MCF 10A (cell line): ENCODE data around the gene PACSIN2. TPM values are rescaled to one million over a fixed set of nuclear protein-coding genes. Genes with fewer than 3 reads are reported as not detected.
A peak's percentile ranks its signal among the peaks of the same experiment; 100 is the strongest.

ENCODE experiments used
- BruUV-seq: library from RNA; stranded (reverse); fragments of 400-500 nt; replicated peaks from 2 replicates; lab custom pipeline; 2021; lab: Mats Ljungman, UMichigan
- CTCF ChIA-PET: fragments of 300-600 bp; sonication (Branson Sonifier 250); formaldehyde crosslinking; extraction: SDS; loops from one replicate; lab custom pipeline; 2021; ENCODE audit warnings: antibody characterized with exemption, inconsistent platforms; lab: Yijun Ruan, JAX
- POLR2A ChIA-PET: fragments of 300-600, 350-650 bp; sonication (Branson Sonifier 250); formaldehyde crosslinking; extraction: SDS; loops from one replicate; lab custom pipeline; 2020; ENCODE audit warnings: antibody characterized with exemption, inconsistent platforms; lab: Yijun Ruan, JAX
- DNase-seq: peaks from one replicate; pipeline ENCODE4 v3.0.0-alpha.2; 2018; ENCODE audit not compliant: unreplicated experiment
- H3K27ac Mint-ChIP-seq: one replicate; pipeline ENCODE4 v1.8.0; 2022; ENCODE audit warnings: mild to moderate bottlenecking, low read depth, mixed read lengths; ENCODE audit not compliant: unreplicated experiment
- H3K27me3 Mint-ChIP-seq: one replicate; pipeline ENCODE4 v1.8.0; 2022; ENCODE audit warnings: mixed read lengths; ENCODE audit not compliant: insufficient read depth, unreplicated experiment
- H3K36me3 Mint-ChIP-seq: one replicate; pipeline ENCODE4 v1.8.0; 2022; ENCODE audit warnings: mild to moderate bottlenecking, moderate library complexity, mixed read lengths; ENCODE audit not compliant: insufficient read depth, unreplicated experiment
- H3K4me1 Mint-ChIP-seq: one replicate; pipeline ENCODE4 v1.8.0; 2022; ENCODE audit warnings: mixed read lengths; ENCODE audit not compliant: insufficient read depth, unreplicated experiment
- H3K4me3 Mint-ChIP-seq: one replicate; pipeline ENCODE4 v1.8.0; 2022; ENCODE audit warnings: mild to moderate bottlenecking, moderate library complexity, mixed read lengths; ENCODE audit not compliant: unreplicated experiment
- H3K9me3 Mint-ChIP-seq: one replicate; pipeline ENCODE4 v1.8.0; 2022; ENCODE audit warnings: mixed read lengths; ENCODE audit not compliant: unreplicated experiment
- CTCF ChIP-seq: fragments of 200-600 bp; IDR thresholded peaks from one replicate; pipeline ENCODE4 v1.8.0; 2022; ENCODE audit warnings: antibody characterized with exemption, mild to moderate bottlenecking; ENCODE audit not compliant: unreplicated experiment
- intact Hi-C: fragments of 100-400 bp; cut with micrococcal nuclease; formaldehyde crosslinking; loops from 2 replicates; pipeline ENCODE4 v1.14.1; 2022
- total RNA-seq: library from RNA; stranded (reverse); gene quantifications from 2 replicates; pipeline ENCODE4 v1.2.3, GENCODE V29; 2022

Gene PACSIN2
- total RNA-seq, 1 experiment from 2014 or later, result 67.3 TPM

- intact Hi-C loops, result no loop called here
Measured at GRCh38 chr22:42831712-42832111, 183.2 kb downstream of the PACSIN2 start.

GRCh38 chr22:42830161-42830560, 184.8 kb downstream of the PACSIN2 start:
- Mint-ChIP-seq H3K36me3 (peaks cover 83% of the 10 kb centered on the region), H3K4me3 (no peak overlapping the region), H3K9me3 (no peaks in the 10 kb centered on the region), H3K27ac (no peak overlapping the region), H3K4me1 (no peaks in the 10 kb centered on the region), H3K27me3 (no peaks in the 10 kb centered on the region)
- ChIA-PET CTCF (interaction anchor here (0.7 to 2.2 kb wide), 2 partner anchors 10 to 66 kb away, joined by 4 to 8 read pairs; no protein-coding TSS in a partner anchor), POLR2A (interaction anchor here (0.6 to 0.7 kb wide), 3 partner anchors 13 to 1015 kb away, joined by 3 read pairs; partner anchors contain the start of gene POLDIP3)
- TSS peak; percentile 21 for BruUV-seq
- intact Hi-C loops, result no loop called here
- TF ChIP-seq CTCF, result no peak
- DNase-seq, result no peak

More at GRCh38 chr22:42831712-42832111, 183.2 kb downstream of the PACSIN2 start:
- CTCF ChIA-PET, result interaction anchor here (0.6 kb wide), 2 partner anchors 204 to 259 kb away, joined by 3 to 4 read pairs; no protein-coding TSS in a partner anchor
- TF ChIP-seq CTCF, result no peak
- H3K27ac Mint-ChIP-seq, result no peak overlapping the region
- H3K9me3 Mint-ChIP-seq, result no peaks in the 10 kb centered on the region
- H3K4me3 Mint-ChIP-seq, result no peak overlapping the region
- BruUV-seq, result no TSS peak
- H3K36me3 Mint-ChIP-seq, result peaks cover 83% of the 10 kb centered on the region
- DNase-seq, result no peak
- POLR2A ChIA-PET, result no interaction called here
- no peaks in the 10 kb centered on the region for H3K27me3 Mint-ChIP-seq
- no peaks in the 10 kb centered on the region for H3K4me1 Mint-ChIP-seq

- Mint-ChIP-seq H3K9me3 (no peaks in the 10 kb centered on the region), H3K4me1 (no peaks in the 10 kb centered on the region), H3K27me3 (no peaks in the 10 kb centered on the region), H3K4me3 (no peak overlapping the region), H3K27ac (no peak overlapping the region), H3K36me3 (peaks cover 83% of the 10 kb centered on the region)
- no peak for TF ChIP-seq CTCF
- ChIA-PET CTCF (interaction anchor here (2.2 kb wide), 1 partner anchor 9 kb away, joined by 8 read pairs; no protein-coding TSS in a partner anchor), POLR2A (interaction anchor here (0.6 kb wide), 1 partner anchor 188 kb away, joined by 3 read pairs; no protein-coding TSS in a partner anchor)
- no peak for DNase-seq
- intact Hi-C loops, result no loop called here
- no TSS peak for BruUV-seq
Measured at GRCh38 chr22:42829302-42829701, 185.6 kb downstream of the PACSIN2 start.

GRCh38 chr22:42825796-42826195, 189.2 kb downstream of the PACSIN2 start:
- no peaks in the 10 kb centered on the region for H3K9me3 Mint-ChIP-seq

More at GRCh38 chr22:42825796-42826195, 189.2 kb downstream of the PACSIN2 start:
- Mint-ChIP-seq H3K4me1 (peaks cover 4% of the 10 kb centered on the region), H3K27ac (no peak overlapping the region), H3K27me3 (no peaks in the 10 kb centered on the region), H3K36me3 (peaks cover 83% of the 10 kb centered on the region), H3K4me3 (no peak overlapping the region)
- no peak for DNase-seq
- BruUV-seq, result no TSS peak
- no peak for TF ChIP-seq CTCF
- intact Hi-C loops, result no loop called here
- ChIA-PET CTCF (interaction anchor here (1.1 kb wide), 1 partner anchor 31 kb away, joined by 3 read pairs; the partner anchor contains the start of gene ARFGAP3), POLR2A (no interaction called here)
